ENCODE measurements around the gene SNX32. TPM values are rescaled to one million over a fixed set of nuclear protein-coding genes. Genes with fewer than 3 reads are reported as not detected.

Gene SNX32
- polyA plus RNA-seq, 3 donors from 2014 or later = 0.30 to 1.7 (median 1.6) TPM

DNA sequence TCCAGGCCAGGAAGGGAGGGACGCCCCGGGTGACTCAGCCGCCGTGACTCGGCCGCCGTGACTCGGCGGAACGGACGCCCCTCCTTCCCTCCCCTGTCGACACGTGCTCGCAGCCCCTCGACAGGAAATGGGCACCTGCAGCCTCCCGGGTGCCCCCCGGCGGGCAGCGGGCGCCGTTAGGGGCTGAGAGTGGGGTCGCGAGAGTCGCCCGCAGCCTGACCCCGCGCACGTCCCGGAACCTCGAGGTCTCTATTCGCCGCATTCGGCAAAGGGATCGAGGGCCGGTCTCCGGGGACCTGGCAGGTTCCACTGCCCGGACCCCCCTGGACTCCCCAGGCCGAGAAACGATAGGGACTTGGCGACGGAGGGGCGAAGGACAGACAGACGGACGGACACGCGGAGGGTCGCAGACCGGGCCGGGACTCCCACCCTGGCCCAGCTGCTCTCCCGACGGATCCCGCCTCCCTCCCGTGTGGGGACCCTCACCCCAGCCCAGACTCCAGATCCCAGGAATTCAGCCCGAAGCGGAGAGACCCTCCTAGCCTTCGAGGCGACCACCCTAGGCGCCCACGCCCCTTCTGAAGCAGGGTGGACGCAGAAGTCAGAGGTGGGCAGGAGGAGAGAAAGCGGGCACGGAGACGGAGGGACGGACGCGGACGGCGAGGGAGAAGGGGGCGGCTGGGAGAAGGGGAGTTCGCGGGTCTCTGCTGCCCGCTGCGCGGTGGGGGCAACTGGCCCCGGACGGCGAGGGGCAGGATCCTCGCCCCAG lies 65.8 kb downstream of the SNX32 start:
- no peaks in the 10 kb centered on the region for H3K9me3 Mint-ChIP-seq
- peaks cover 7 to 29% (median 11%) of the 10 kb centered on the region in 3 donors for H3K27me3 Mint-ChIP-seq (ENCODE audit: low read depth in 3 of 3)
- peak overlapping the region in 1 of 6 donors; percentile 17 for H3K27ac Mint-ChIP-seq
- H3K36me3 Mint-ChIP-seq = no peaks in the 10 kb centered on the region
- peaks cover 34 to 40% of the 10 kb centered on the region in 2 donors for H3K4me1 Mint-ChIP-seq
- DNase-seq = peak; percentile 47 to 57 (median 52)
- H3K4me3 Mint-ChIP-seq = peak overlapping the region; percentile 58 to 76 (median 64)

DNA sequence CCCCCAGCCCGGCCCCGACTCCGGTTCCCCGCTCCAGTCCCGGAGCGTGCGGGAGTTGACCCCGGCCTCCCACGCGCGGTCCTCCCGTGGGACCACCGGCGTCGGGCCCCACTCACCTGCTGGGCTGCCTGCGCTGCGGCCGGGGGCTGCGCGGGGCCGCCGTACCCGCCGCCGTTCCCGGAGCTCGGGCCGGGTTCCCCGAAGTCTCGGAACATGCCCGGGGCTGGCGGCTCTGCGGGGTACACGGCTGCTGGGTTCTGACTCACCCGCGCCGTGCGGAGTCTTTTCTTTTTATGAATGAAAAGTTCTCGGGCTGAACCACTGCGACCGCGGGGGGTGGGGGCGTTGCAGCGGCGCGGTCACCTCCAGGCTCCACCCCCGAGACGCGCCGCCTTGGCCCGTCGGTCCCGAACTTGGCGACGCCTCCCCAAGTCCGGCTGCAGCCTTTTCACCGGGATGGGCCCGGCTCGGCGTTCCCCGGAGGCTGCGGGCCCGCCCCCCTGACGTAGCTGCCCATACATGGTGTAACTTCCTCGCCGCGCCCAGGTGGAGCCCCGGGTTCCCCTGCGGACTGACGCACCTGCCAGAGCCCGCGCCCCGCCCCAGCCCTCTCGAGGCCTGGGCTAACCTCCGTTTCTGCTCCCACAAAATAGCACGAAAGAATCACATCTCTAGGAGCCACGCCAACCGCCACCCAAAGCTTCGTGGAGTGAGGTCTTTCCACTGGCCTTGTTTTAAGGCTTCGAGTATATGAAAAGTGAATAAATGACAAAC lies 66.5 kb downstream of the SNX32 start, which contains the start of gene FOSL1:
Gene FOSL1 (minus strand): TSS at position 264 of the 774 bp plus-strand sequence. CDS start 49 bp downstream, at position 215.
- peaks cover 32 to 37% of the 10 kb centered on the region in 2 donors for H3K4me1 Mint-ChIP-seq
- peak within 1 kb of the TSS; percentile 84 to 97 (median 92) for H3K27ac Mint-ChIP-seq
- H3K4me3 Mint-ChIP-seq = peak within 1 kb of the TSS; percentile 64 to 79 (median 67)
- DNase-seq = peak; percentile 85 to 87 (median 87)
- no peaks in the 10 kb centered on the region for H3K36me3 Mint-ChIP-seq
- peaks cover 7 to 29% (median 11%) of the 10 kb centered on the region in 3 donors for H3K27me3 Mint-ChIP-seq (ENCODE audit: low read depth in 3 of 3)
- H3K9me3 Mint-ChIP-seq = no peaks in the 10 kb centered on the region

DNA sequence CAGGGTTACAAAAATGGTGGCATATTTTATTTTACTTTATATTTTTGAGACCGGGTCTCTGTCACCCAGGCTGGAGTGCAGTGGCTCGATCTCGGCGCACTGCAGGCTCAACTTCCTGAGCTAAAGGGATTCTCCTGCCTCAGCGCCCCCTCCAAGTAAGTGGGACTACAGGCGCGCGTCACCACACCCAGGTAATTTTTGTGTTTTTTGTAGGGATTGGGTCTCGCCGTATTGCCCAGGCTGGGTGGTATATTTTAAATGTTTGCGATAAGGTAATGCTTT lies 67.1 kb downstream of the SNX32 start:
- Mint-ChIP-seq H3K9me3 (no peaks in the 10 kb centered on the region), H3K4me3 (peak overlapping the region; percentile 64 to 79 (median 67)), H3K36me3 (no peaks in the 10 kb centered on the region), H3K4me1 (peaks cover 30 to 33% of the 10 kb centered on the region in 2 donors), H3K27me3 (ENCODE audit: low read depth in 3 of 3) (peaks cover 7 to 28% (median 11%) of the 10 kb centered on the region in 3 donors), H3K27ac (peak overlapping the region; percentile 84 to 97 (median 92))
- DNase-seq = no peak

DNA sequence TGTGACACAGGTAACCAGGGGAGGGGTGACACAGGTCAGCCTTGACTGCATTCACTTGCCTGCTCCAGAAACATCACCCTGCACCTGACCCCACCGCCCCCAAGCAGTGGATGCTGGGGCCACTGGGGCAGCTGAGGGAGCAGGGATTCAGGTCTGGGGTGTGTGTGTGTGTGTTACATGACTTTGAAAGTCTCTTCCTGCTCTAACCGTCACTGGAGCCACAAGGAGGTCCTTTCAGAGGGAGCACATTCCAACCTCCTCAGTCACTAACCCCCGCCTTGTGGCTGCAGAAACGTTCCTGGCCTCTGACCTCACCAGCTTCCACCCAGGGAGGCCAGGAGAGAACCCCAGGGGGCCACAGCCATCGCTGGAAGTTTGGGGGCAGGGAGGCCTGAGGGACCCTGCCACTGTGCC lies 69.3 kb downstream of the SNX32 start:
- H3K27me3 Mint-ChIP-seq (ENCODE audit: low read depth in 3 of 3) = peaks cover 5 to 23% (median 8%) of the 10 kb centered on the region in 3 donors
- H3K4me1 Mint-ChIP-seq = peaks cover 24 to 28% of the 10 kb centered on the region in 2 donors
- H3K9me3 Mint-ChIP-seq = no peaks in the 10 kb centered on the region
- no peak for DNase-seq
- H3K27ac Mint-ChIP-seq = peak overlapping the region in 4 of 6 donors; percentile 55 to 97 (median 90)
- no peaks in the 10 kb centered on the region for H3K36me3 Mint-ChIP-seq
- H3K4me3 Mint-ChIP-seq = no peak overlapping the region

Other genes starting within 250 kb of the SNX32 start
- not detected for gene KCNK7, start 238.2 kb upstream of the SNX32 start, polyA plus RNA-seq
- gene MAP3K11, start 219.7 kb upstream of the SNX32 start, polyA plus RNA-seq = 10 to 100 TPM; 11.1 to 29.5 (median 12.3) TPM
- gene PCNX3, start 218.2 kb upstream of the SNX32 start, polyA plus RNA-seq = 10 to 100 TPM in 1 of 3 donors, under 1 TPM in 2; 0.14 to 11.7 (median 0.89) TPM
- 100 to 1,000 TPM; 166 to 430 (median 222) TPM for gene SIPA1, start 195.9 kb upstream of the SNX32 start, polyA plus RNA-seq
- 10 to 100 TPM; 38.5 to 88.4 (median 41.8) TPM for gene RELA, start 171.0 kb upstream of the SNX32 start, polyA plus RNA-seq
- 10 to 100 TPM; 41.8 to 49.4 (median 47.7) TPM for gene KAT5, start 121.7 kb upstream of the SNX32 start, polyA plus RNA-seq
- 100 to 1,000 TPM in 2 of 3 donors, 10 to 100 TPM in 1; 37.4 to 160 (median 124) TPM for gene RNASEH2C, start 113.2 kb upstream of the SNX32 start, polyA plus RNA-seq
- 10 to 100 TPM in 1 of 3 donors, 1 to 10 TPM in 2; 7.6 to 20.8 (median 8.2) TPM for gene AP5B1, start 53.0 kb upstream of the SNX32 start, polyA plus RNA-seq
- not detected for gene OVOL1, start 46.9 kb upstream of the SNX32 start, polyA plus RNA-seq
- 1,000 to 10,000 TPM; 2,883 to 4,279 (median 3,963) TPM for gene CFL1, start 24.2 kb downstream of the SNX32 start, polyA plus RNA-seq
- 10 to 100 TPM; 22.7 to 47.0 (median 32.2) TPM for gene MUS81, start 26.5 kb downstream of the SNX32 start, polyA plus RNA-seq
- 1 to 10 TPM; 1.6 to 6.3 (median 3.6) TPM for gene EFEMP2, start 38.8 kb downstream of the SNX32 start, polyA plus RNA-seq
- 1,000 to 10,000 TPM; 2,066 to 3,052 (median 2,928) TPM for gene CTSW, start 45.9 kb downstream of the SNX32 start, polyA plus RNA-seq
- 100 to 1,000 TPM; 120 to 145 (median 141) TPM for gene FIBP, start 54.5 kb downstream of the SNX32 start, polyA plus RNA-seq
- gene CCDC85B, start 56.7 kb downstream of the SNX32 start, polyA plus RNA-seq = 100 to 1,000 TPM in 2 of 3 donors, 10 to 100 TPM in 1; 62.9 to 159 (median 142) TPM
- gene FOSL1, start 66.4 kb downstream of the SNX32 start, polyA plus RNA-seq = under 1 TPM; 0.13 to 0.30 (median 0.17) TPM
- 10 to 100 TPM; 45.7 to 84.5 (median 60.4) TPM for gene C11orf68, start 85.1 kb downstream of the SNX32 start, polyA plus RNA-seq
- gene DRAP1, start 85.5 kb downstream of the SNX32 start, polyA plus RNA-seq = 100 to 1,000 TPM; 135 to 234 (median 182) TPM
- gene TSGA10IP, start 111.5 kb downstream of the SNX32 start, polyA plus RNA-seq = not detected
- gene SART1, start 127.8 kb downstream of the SNX32 start, polyA plus RNA-seq = 10 to 100 TPM in 2 of 3 donors, 1 to 10 TPM in 1; 7.5 to 53.0 (median 16.1) TPM
- gene EIF1AD, start 168.2 kb downstream of the SNX32 start, polyA plus RNA-seq = 10 to 100 TPM; 14.0 to 26.0 (median 21.0) TPM
- 100 to 1,000 TPM; 212 to 366 (median 295) TPM for gene BANF1, start 168.5 kb downstream of the SNX32 start, polyA plus RNA-seq
- not detected for gene CST6, start 178.0 kb downstream of the SNX32 start, polyA plus RNA-seq
- gene CATSPER1, start 192.5 kb downstream of the SNX32 start, polyA plus RNA-seq = 10 to 100 TPM; 17.2 to 41.1 (median 20.8) TPM
- gene GAL3ST3, start 215.2 kb downstream of the SNX32 start, polyA plus RNA-seq = not detected
- gene SF3B2, start 218.4 kb downstream of the SNX32 start, polyA plus RNA-seq = 100 to 1,000 TPM in 1 of 3 donors, 10 to 100 TPM in 2; 71.7 to 141 (median 76.7) TPM
- 10 to 100 TPM; 10.0 to 72.3 (median 23.9) TPM for gene PACS1, start 236.3 kb downstream of the SNX32 start, polyA plus RNA-seq